Camera-type eye (tissue), 1 donor: Measurements from ENCODE around the gene PPP6R1. TPM values are rescaled to one million over a fixed set of nuclear protein-coding genes. Genes with fewer than 3 reads are reported as not detected.

ENCODE experiments used
- total RNA-seq: library from RNA; depleted of rRNA; stranded (reverse); fragments of >200 nt; gene quantifications from one replicate; pipeline ENCODE4 v1.2.3, GENCODE V29; 2014

The PPP6R1 gene, protein sequence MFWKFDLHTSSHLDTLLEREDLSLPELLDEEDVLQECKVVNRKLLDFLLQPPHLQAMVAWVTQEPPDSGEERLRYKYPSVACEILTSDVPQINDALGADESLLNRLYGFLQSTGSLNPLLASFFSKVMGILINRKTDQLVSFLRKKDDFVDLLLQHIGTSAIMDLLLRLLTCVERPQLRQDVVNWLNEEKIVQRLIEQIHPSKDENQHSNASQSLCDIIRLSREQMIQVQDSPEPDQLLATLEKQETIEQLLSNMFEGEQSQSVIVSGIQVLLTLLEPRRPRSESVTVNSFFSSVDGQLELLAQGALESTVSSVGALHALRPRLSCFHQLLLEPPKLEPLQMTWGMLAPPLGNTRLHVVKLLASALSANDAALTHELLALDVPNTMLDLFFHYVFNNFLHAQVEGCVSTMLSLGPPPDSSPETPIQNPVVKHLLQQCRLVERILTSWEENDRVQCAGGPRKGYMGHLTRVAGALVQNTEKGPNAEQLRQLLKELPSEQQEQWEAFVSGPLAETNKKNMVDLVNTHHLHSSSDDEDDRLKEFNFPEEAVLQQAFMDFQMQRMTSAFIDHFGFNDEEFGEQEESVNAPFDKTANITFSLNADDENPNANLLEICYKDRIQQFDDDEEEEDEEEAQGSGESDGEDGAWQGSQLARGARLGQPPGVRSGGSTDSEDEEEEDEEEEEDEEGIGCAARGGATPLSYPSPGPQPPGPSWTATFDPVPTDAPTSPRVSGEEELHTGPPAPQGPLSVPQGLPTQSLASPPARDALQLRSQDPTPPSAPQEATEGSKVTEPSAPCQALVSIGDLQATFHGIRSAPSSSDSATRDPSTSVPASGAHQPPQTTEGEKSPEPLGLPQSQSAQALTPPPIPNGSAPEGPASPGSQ
- total RNA-seq = 30.6 TPM

GRCh38 chr19:55258828-55259539 lies at the start of gene PPP6R1:
PPP6R1 (minus strand) TSS chr19:55259017; CDS start chr19:55247103, 11,914 bp downstream.

GRCh38 chr19:55283548-55284377 lies 24.9 kb upstream of the PPP6R1 start, which contains the start of gene BRSK1:
BRSK1 (plus strand) TSS chr19:55283997; CDS start chr19:55284443, 446 bp downstream.

GRCh38 chr19:55279770-55280643 lies 21.2 kb upstream of the PPP6R1 start, which contains the start of gene HSPBP1:
HSPBP1 (minus strand) TSS chr19:55280110; CDS start chr19:55279608, 502 bp downstream.

GRCh38 chr19:55228403-55229031 lies 30.3 kb downstream of the PPP6R1 start, which contains the start of gene TMEM86B:
TMEM86B (minus strand) TSS chr19:55228763; CDS start chr19:55228741, 22 bp downstream.

DNA sequence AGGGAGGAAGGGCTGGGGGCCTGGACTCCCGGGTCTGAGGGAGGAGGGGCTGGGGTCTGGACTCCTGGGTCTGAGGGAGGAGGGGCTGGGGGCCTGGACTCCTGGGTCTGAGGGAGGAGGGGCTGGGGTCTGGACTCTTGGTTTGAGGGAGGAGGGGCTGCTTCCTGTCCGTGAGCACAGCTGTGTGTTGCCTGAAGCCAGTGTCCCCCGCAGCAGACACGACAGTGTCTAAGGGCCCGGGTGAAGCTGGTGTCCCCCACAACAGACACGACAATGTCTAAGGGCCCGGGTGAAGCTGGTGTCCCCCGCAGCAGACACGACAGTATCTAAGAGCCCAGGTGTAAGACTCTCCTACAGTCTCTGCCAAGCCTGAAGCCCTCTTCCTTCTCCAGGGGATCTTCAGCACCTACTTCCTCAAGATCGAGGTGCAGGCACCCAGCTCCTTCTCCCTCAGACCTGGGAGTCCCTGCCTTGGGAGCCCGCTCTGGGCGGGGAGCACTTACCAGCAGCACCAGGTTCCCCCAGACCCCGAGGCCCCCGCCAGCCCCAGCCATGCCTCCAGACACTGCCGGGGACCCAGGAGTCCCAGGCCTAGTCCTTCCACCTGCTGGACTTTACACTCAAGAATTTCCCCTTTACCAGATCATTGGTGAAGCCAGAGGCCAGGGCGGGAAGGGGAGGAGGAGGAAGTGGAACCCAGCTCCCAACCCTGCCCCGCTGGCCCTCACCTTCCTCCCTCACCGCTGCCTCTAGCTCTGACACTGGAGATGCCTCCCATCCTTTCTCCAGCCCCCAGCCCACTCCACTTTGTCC lies 49.7 kb downstream of the PPP6R1 start, which contains the start of gene PTPRH:
PTPRH (minus strand) TSS at position 622 of the 813 bp plus-strand sequence; CDS start at position 554, 68 bp downstream.

Other genes starting within 250 kb of the PPP6R1 start
- 0.49 TPM for gene GP6, start 220.8 kb downstream of the PPP6R1 start, total RNA-seq
- gene RDH13, start 195.9 kb downstream of the PPP6R1 start, total RNA-seq = 24.2 TPM
- gene EPS8L1, start 183.1 kb downstream of the PPP6R1 start, total RNA-seq = 8.7 TPM
- gene PPP1R12C, start 141.4 kb downstream of the PPP6R1 start, total RNA-seq = 53.9 TPM
- 49.5 TPM for gene TNNT1, start 109.8 kb downstream of the PPP6R1 start, total RNA-seq
- gene TNNI3, start 101.3 kb downstream of the PPP6R1 start, total RNA-seq = 2.1 TPM
- 2.0 TPM for gene DNAAF3, start 92.4 kb downstream of the PPP6R1 start, total RNA-seq
- gene SYT5, start 78.7 kb downstream of the PPP6R1 start, total RNA-seq = 16.4 TPM
- 6.1 TPM for gene PTPRH, start 49.5 kb downstream of the PPP6R1 start, total RNA-seq
- 1.1 TPM for gene TMEM86B, start 30.3 kb downstream of the PPP6R1 start, total RNA-seq
- 31.0 TPM for gene HSPBP1, start 21.1 kb upstream of the PPP6R1 start, total RNA-seq
- 32.5 TPM for gene BRSK1, start 25.0 kb upstream of the PPP6R1 start, total RNA-seq
- 1.1 TPM for gene TMEM150B, start 66.3 kb upstream of the PPP6R1 start, total RNA-seq
- 40.3 TPM for gene KMT5C, start 80.9 kb upstream of the PPP6R1 start, total RNA-seq
- gene COX6B2, start 95.7 kb upstream of the PPP6R1 start, total RNA-seq = 0.60 TPM
- not detected for gene GARIN5B, start 104.2 kb upstream of the PPP6R1 start, total RNA-seq
- 1.1 TPM for gene IL11, start 111.4 kb upstream of the PPP6R1 start, total RNA-seq
- gene TMEM190, start 117.8 kb upstream of the PPP6R1 start, total RNA-seq = not detected
- gene TMEM238, start 125.3 kb upstream of the PPP6R1 start, total RNA-seq = 0.99 TPM
- 472 TPM for gene RPL28, start 126.9 kb upstream of the PPP6R1 start, total RNA-seq
- 21.2 TPM for gene UBE2S, start 148.8 kb upstream of the PPP6R1 start, total RNA-seq
- 1.5 TPM for gene SHISA7, start 184.3 kb upstream of the PPP6R1 start, total RNA-seq
- 22.9 TPM for gene ISOC2, start 202.6 kb upstream of the PPP6R1 start, total RNA-seq
- not detected for gene C19orf85, start 205.7 kb upstream of the PPP6R1 start, total RNA-seq
- 2.3 TPM for gene ZNF628, start 217.6 kb upstream of the PPP6R1 start, total RNA-seq
- 13.0 TPM for gene NAT14, start 226.2 kb upstream of the PPP6R1 start, total RNA-seq
- gene SSC5D, start 229.4 kb upstream of the PPP6R1 start, total RNA-seq = 20.5 TPM